GM12873 (cell line): Measurements from ENCODE around the gene EIF4G3.

Experiments
- TF ChIP-seq, protein P1 (sequence below): IDR thresholded peaks from 2 replicates; pipeline ENCODE4 v1.5.1; 2012; ENCODE audit warnings: low read depth, mild to moderate bottlenecking, moderate library complexity, low read length, control low read depth; ENCODE audit not compliant: insufficient read depth; ENCODE audit errors: missing control alignments

The EIF4G3 gene

GRCh38 chr1:20867847-20868246 is 308.9 kb downstream of the EIF4G3 start:
- TF ChIP-seq, protein P1, sequence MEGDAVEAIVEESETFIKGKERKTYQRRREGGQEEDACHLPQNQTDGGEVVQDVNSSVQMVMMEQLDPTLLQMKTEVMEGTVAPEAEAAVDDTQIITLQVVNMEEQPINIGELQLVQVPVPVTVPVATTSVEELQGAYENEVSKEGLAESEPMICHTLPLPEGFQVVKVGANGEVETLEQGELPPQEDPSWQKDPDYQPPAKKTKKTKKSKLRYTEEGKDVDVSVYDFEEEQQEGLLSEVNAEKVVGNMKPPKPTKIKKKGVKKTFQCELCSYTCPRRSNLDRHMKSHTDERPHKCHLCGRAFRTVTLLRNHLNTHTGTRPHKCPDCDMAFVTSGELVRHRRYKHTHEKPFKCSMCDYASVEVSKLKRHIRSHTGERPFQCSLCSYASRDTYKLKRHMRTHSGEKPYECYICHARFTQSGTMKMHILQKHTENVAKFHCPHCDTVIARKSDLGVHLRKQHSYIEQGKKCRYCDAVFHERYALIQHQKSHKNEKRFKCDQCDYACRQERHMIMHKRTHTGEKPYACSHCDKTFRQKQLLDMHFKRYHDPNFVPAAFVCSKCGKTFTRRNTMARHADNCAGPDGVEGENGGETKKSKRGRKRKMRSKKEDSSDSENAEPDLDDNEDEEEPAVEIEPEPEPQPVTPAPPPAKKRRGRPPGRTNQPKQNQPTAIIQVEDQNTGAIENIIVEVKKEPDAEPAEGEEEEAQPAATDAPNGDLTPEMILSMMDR: no peak

DNA sequence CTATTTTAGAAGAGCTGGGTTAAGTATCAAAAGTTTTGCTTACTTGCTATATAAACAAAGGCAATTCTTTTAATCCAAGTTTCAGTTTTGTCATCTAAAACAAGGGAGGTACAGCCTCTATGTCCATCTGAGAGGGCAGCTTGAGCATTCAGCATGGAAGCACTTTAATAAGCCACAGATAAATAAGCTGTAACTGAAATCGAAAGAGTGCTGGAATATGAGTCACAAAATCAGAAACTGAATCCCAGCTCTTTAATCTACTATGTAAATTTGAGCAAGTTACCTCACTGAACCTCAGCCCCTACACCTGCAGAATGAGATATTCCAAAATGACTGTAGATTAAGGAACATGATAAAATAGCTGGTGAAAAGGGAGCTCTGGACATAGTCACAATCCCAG is 309.6 kb downstream of the EIF4G3 start:
- TF ChIP-seq, protein P1: no peak

- TF ChIP-seq, protein P1: no peak
These were observed 311.7 kb downstream of the EIF4G3 start for GRCh38 chr1:20865001-20865400.

DNA sequence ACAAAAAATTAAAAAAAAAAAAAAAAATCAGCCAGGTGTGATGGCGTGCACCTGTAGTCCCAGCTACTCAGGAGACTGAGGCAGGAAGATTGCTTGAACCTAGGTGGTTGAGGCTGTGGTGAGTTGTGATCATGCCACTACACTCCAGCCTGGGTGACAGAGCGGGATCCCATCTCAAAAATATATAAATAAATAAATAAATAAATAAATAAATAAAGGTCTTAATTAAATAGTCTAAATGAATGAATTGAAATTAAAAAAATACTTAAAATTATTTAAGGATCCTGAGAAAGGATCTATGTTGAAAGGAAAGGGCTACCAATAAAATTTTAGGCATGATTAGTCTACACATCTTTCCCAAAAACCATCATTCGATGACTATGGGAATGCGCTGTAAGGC is 322.2 kb downstream of the EIF4G3 start:
- TF ChIP-seq, protein P1: no peak

DNA sequence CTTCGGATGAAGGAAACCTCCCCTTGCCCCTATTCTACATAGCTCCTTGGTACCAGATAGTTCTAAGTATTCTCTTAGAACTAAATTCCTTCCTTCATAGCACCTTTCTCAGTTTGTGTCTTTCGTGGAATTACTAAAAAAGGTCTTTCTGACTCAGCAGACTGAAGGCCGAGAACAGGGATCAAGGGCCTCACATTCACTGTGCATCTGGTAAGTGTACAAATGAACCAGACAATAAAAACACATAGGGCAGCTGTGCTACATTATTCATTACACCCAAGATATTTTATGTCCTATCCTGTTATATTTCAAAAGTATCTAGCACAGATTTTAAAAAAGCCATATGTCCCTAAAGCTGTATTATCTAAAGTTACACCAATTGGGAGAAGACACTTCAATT is 326.7 kb downstream of the EIF4G3 start:
- TF ChIP-seq, protein P1: no peak

DNA sequence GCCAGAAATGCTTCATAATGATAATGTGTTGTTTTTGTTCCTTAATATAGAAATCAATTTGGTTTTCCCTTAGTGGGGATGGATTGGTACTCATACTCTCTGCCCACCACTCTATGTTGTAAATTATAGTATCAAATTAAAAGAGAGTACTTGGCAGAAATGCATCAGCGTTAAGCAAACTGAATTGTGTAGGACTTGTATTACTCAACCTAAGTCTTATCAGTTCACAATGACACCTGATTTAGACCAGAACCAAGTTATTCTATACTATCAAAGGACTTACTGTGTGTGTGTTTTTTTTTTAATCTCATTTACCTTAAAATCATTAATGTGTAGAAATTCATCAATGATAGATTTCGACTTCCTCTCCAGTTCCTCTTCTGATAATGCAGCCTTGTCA is 327.6 kb downstream of the EIF4G3 start:
- TF ChIP-seq, protein P1: no peak

DNA sequence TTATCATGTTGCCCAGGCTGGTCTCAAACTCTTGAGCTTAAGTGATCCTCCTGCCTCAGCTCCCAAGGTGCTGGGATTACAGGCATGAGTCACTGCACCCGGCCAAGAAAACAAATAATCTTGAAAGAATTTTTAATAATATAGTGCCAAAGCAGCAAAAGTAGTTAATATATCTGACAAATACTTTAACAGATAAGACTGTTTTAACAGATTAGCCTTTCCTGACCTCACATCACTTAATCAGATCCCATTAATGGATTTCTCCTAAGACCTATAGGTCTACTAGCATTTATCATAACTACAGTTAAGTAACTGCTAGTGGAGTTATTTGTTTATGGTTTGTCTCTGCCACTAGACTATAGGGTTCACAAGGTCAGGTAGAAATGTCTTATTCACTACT is 328.5 kb downstream of the EIF4G3 start:
- TF ChIP-seq, protein P1: no peak
